Loucy (cell line): Measurements from ENCODE around the gene SH3PXD2A.

ENCODE experiments used
- EZH2phosphoT487 ChIP-seq: fragments of 200-600 bp; IDR thresholded peaks from 2 replicates; pipeline ENCODE4 v1.6.1; 2018; ENCODE audit warnings: antibody characterized with exemption, mild to moderate bottlenecking, moderate library complexity, borderline replicate concordance
- TF ChIP-seq, protein P1 (sequence below): fragments of 200-600 bp; sonication (generic); conservative IDR thresholded peaks from 2 replicates; pipeline ENCODE4 v1.5.1; 2014; ENCODE audit warnings: mild to moderate bottlenecking, antibody characterized with exemption, low read length

- TF ChIP-seq, protein P1, sequence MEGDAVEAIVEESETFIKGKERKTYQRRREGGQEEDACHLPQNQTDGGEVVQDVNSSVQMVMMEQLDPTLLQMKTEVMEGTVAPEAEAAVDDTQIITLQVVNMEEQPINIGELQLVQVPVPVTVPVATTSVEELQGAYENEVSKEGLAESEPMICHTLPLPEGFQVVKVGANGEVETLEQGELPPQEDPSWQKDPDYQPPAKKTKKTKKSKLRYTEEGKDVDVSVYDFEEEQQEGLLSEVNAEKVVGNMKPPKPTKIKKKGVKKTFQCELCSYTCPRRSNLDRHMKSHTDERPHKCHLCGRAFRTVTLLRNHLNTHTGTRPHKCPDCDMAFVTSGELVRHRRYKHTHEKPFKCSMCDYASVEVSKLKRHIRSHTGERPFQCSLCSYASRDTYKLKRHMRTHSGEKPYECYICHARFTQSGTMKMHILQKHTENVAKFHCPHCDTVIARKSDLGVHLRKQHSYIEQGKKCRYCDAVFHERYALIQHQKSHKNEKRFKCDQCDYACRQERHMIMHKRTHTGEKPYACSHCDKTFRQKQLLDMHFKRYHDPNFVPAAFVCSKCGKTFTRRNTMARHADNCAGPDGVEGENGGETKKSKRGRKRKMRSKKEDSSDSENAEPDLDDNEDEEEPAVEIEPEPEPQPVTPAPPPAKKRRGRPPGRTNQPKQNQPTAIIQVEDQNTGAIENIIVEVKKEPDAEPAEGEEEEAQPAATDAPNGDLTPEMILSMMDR, result no peak
- no peak for TF ChIP-seq EZH2phosphoT487
These were observed 149.3 kb downstream of the SH3PXD2A start for GRCh38 chr10:103706047-103706446.
